CD14-positive monocyte (primary cell): ENCODE results near the gene WDFY3. TPM values are rescaled to one million over a fixed set of nuclear protein-coding genes. Genes with fewer than 3 reads are reported as not detected.

ENCODE experiments used
- DNase-seq, 3 donors: peaks; one replicate each; pipeline ENCODE4 v3.0.0-alpha.2; 2011 to 2022
- H2AFZ ChIP-seq: 2 replicates; pipeline ENCODE4 v1.6.0; 2012; ENCODE audit warnings: mild to moderate bottlenecking, low read depth, low read length, inconsistent platforms; ENCODE audit not compliant: insufficient read depth, poor library complexity, severe bottlenecking
- H3K27ac ChIP-seq, 2 donors: 1 replicate in 1 of 2; 2 replicates in 1 of 2; pipeline ENCODE4 v1.5.1; 2012 to 2013; ENCODE audit warnings: low read length in 2 of 2, control low read depth in 1 of 2, inconsistent platforms in 1 of 2, low read depth in 1 of 2, mild to moderate bottlenecking in 1 of 2
- H3K27me3 ChIP-seq, 2 donors: one replicate each; pipeline versions ENCODE4 v1.6.0 to v1.6.1; 2011 to 2013; ENCODE audit warnings: low read length in 2 of 2; ENCODE audit not compliant: control insufficient read depth in 2 of 2, insufficient read depth in 2 of 2
- H3K36me3 ChIP-seq, 2 donors: replicated peaks in 1 of 2; 1 replicate in 1 of 2; 2 replicates in 1 of 2; pipeline versions ENCODE4 v1.5.1 to v1.6.1; 2012 to 2013; ENCODE audit warnings: low read length in 2 of 2, control low read depth in 1 of 2, inconsistent platforms in 1 of 2, mild to moderate bottlenecking in 1 of 2; ENCODE audit not compliant: insufficient read depth in 2 of 2, control insufficient read depth in 1 of 2
- H3K4me1 ChIP-seq, 2 donors: 1 replicate in 1 of 2; 2 replicates in 1 of 2; pipeline versions ENCODE4 v1.5.1 to v1.6.1; 2012 to 2013; ENCODE audit warnings: low read length in 2 of 2, control low read depth in 1 of 2, inconsistent platforms in 1 of 2, mild to moderate bottlenecking in 1 of 2, moderate library complexity in 1 of 2; ENCODE audit not compliant: insufficient read depth in 2 of 2, control insufficient read depth in 1 of 2
- H3K4me2 ChIP-seq: replicated peaks from 2 replicates; pipeline ENCODE3; 2012; ENCODE audit warnings: low read length, moderate library complexity, mild to moderate bottlenecking; ENCODE audit not compliant: poor library complexity, severe bottlenecking; ENCODE audit errors: extremely low read depth
- H3K4me3 ChIP-seq, 3 experiments: fragments of 200-600 bp in 1 of 3; sonication (generic) in 1 of 3; replicated peaks in 1 of 3; 1 replicate in 2 of 3; 2 replicates in 1 of 3; pipeline ENCODE4 v1.5.1; 2011 to 2013; ENCODE audit warnings: low read length in 3 of 3, mild to moderate bottlenecking in 3 of 3, control low read depth in 2 of 3, low read depth in 2 of 3, inconsistent platforms in 1 of 3, moderate library complexity in 1 of 3
- H3K79me2 ChIP-seq: 2 replicates; pipeline ENCODE4 v1.6.0; 2012; ENCODE audit warnings: mild to moderate bottlenecking, control low read depth, inconsistent platforms, low read length, moderate library complexity; ENCODE audit not compliant: insufficient read depth
- H3K9ac ChIP-seq: 2 replicates; pipeline ENCODE4 v1.6.0; 2017; ENCODE audit warnings: low read length, mild to moderate bottlenecking; ENCODE audit not compliant: insufficient read depth, poor library complexity, severe bottlenecking
- H3K9me3 ChIP-seq, 2 donors: replicated peaks in 1 of 2; 1 replicate in 1 of 2; 2 replicates in 1 of 2; pipeline versions ENCODE4 v1.5.1 to v1.6.1; 2012 to 2013; ENCODE audit warnings: low read length in 2 of 2, control low read depth in 1 of 2; ENCODE audit not compliant: control insufficient read depth in 1 of 2, insufficient read depth in 1 of 2
- H4K20me1 ChIP-seq: 2 replicates; pipeline ENCODE4 v1.6.0; 2012; ENCODE audit warnings: mild to moderate bottlenecking, low read length, control low read depth, moderate library complexity; ENCODE audit not compliant: insufficient read depth
- H3K27ac Mint-ChIP-seq, 7 donors: one replicate each; pipeline ENCODE4 v1.8.0; 2020; ENCODE audit warnings: mild to moderate bottlenecking in 7 of 7, mixed read lengths in 7 of 7, moderate library complexity in 6 of 7, inconsistent platforms in 2 of 7
- H3K27me3 Mint-ChIP-seq, 3 donors: one replicate each; pipeline ENCODE4 v1.8.0; 2021 to 2022; ENCODE audit warnings: low read depth in 3 of 3, mild to moderate bottlenecking in 3 of 3, mixed read lengths in 3 of 3, moderate library complexity in 3 of 3, inconsistent platforms in 1 of 3
- H3K36me3 Mint-ChIP-seq, 2 donors: one replicate each; pipeline ENCODE4 v1.8.0; 2020; ENCODE audit warnings: mixed read lengths in 2 of 2, inconsistent platforms in 1 of 2, mild to moderate bottlenecking in 1 of 2
- H3K4me1 Mint-ChIP-seq: one replicate; pipeline ENCODE4 v1.8.0; 2020; ENCODE audit warnings: mild to moderate bottlenecking, mixed read lengths
- H3K4me3 Mint-ChIP-seq, 2 donors: one replicate each; pipeline ENCODE4 v1.8.0; 2020; ENCODE audit warnings: mild to moderate bottlenecking in 2 of 2, mixed read lengths in 2 of 2, moderate library complexity in 1 of 2
- H3K9me3 Mint-ChIP-seq, 7 donors: one replicate each; pipeline ENCODE4 v1.8.0; 2020 to 2022; ENCODE audit warnings: mixed read lengths in 7 of 7, mild to moderate bottlenecking in 6 of 7, moderate library complexity in 6 of 7, inconsistent platforms in 2 of 7
- CTCF ChIP-seq: fragments of 200-600 bp; IDR thresholded peaks from one replicate; pipeline ENCODE4 v1.8.0; 2022; ENCODE audit warnings: antibody characterized with exemption, mild to moderate bottlenecking
- WGBS: methylation state at CpG from one replicate; pipeline ENCODE4 v1.1.5; 2013; ENCODE audit warnings: missing lambda C conversion rate; ENCODE audit not compliant: insufficient coverage; 5-methylcytosine and 5-hydroxymethylcytosine counted together
- intact Hi-C, 2 donors: fragments of 100-400 bp; cut with micrococcal nuclease; formaldehyde crosslinking; loops; one replicate each; pipeline versions ENCODE4 v1.15.0 to v1.15.1; 2023
- polyA plus RNA-seq, 3 donors: library from polyadenylated mRNA; depleted of rRNA in 1 of 3; unstranded in 2 of 3; stranded (reverse) in 1 of 3; fragments of 300-500 nt in 2 of 3; fragments of >200 nt in 1 of 3; fragmentation: Illumina TruSeq in 2 of 3; gene quantifications; 1 replicate in 2 of 3; 2 replicates in 1 of 3; pipeline ENCODE4 v1.2.3, GENCODE V29; 2012 to 2021

WDFY3 gene
- polyA plus RNA-seq, 3 donors, result 5.6 to 35.5 (median 5.9) TPM

GRCh38 chr4:84639145-84639544, 327.3 kb downstream of the WDFY3 start:
- Histone ChIP-seq H3K9me3 (no peaks in the 10 kb centered on the region), H3K9ac (no peak overlapping the region), H3K4me2 (no peak overlapping the region), H3K27ac (no peak overlapping the region), H3K4me1 (no peaks in the 10 kb centered on the region), H3K79me2 (no peaks in the 10 kb centered on the region), H2AFZ (no peak overlapping the region), H3K27me3 (no peaks in the 10 kb centered on the region), H4K20me1 (no peaks in the 10 kb centered on the region), H3K36me3 (peaks cover 0 to 4% of the 10 kb centered on the region in 2 donors), H3K4me3 (no peak overlapping the region)
- no CpG with 5 or more reads among the region's 1 CpG for WGBS
- peaks cover 2 to 16% (median 8%) of the 10 kb centered on the region in 7 donors for H3K9me3 Mint-ChIP-seq
- H3K4me1 Mint-ChIP-seq, result no peaks in the 10 kb centered on the region
- peaks cover 2 to 3% (median 3%) of the 10 kb centered on the region in 3 donors for H3K27me3 Mint-ChIP-seq
- peaks cover 4 to 21% of the 10 kb centered on the region in 2 donors for H3K36me3 Mint-ChIP-seq
- DNase-seq, result no peak
- TF ChIP-seq CTCF, result no peak
- intact Hi-C loops, result no loop called here
- H3K27ac Mint-ChIP-seq, result no peak overlapping the region
- no peak overlapping the region for H3K4me3 Mint-ChIP-seq

- peaks cover 2 to 3% (median 3%) of the 10 kb centered on the region in 3 donors for H3K27me3 Mint-ChIP-seq
- Histone ChIP-seq H3K27me3 (no peaks in the 10 kb centered on the region), H3K27ac (no peak overlapping the region), H3K79me2 (no peaks in the 10 kb centered on the region), H3K9me3 (no peaks in the 10 kb centered on the region), H4K20me1 (no peaks in the 10 kb centered on the region), H3K4me1 (no peaks in the 10 kb centered on the region), H3K9ac (no peak overlapping the region), H2AFZ (no peak overlapping the region), H3K4me2 (no peak overlapping the region), H3K4me3 (no peak overlapping the region), H3K36me3 (peaks cover 0 to 4% of the 10 kb centered on the region in 2 donors)
- no peak for DNase-seq
- H3K4me1 Mint-ChIP-seq, result no peaks in the 10 kb centered on the region
- H3K9me3 Mint-ChIP-seq, result peaks cover 2 to 12% (median 8%) of the 10 kb centered on the region in 7 donors
- no peak overlapping the region for H3K27ac Mint-ChIP-seq
- no peak for TF ChIP-seq CTCF
- peaks cover 4 to 21% of the 10 kb centered on the region in 2 donors for H3K36me3 Mint-ChIP-seq
- intact Hi-C loops, result no loop called here
- H3K4me3 Mint-ChIP-seq, result no peak overlapping the region
These were observed 328.4 kb downstream of the WDFY3 start for GRCh38 chr4:84638092-84638491.
